Neural crest cell (in vitro differentiated cells): Measurements from ENCODE around the gene FXN. TPM values are rescaled to one million over a fixed set of nuclear protein-coding genes. Genes with fewer than 3 reads are reported as not detected.

Experiments used
- DNase-seq: peaks from one replicate; pipeline ENCODE4 v3.0.0; 2021; ENCODE audit warnings: low read depth, mixed read lengths, low spot score
- H3K27ac Mint-ChIP-seq: one replicate; pipeline ENCODE4 v1.8.0; 2021; ENCODE audit warnings: mild to moderate bottlenecking, mixed read lengths; ENCODE audit not compliant: unreplicated experiment
- H3K27me3 Mint-ChIP-seq: 2 replicates; pipeline ENCODE4 v1.8.0; 2021; ENCODE audit warnings: low read depth, mild to moderate bottlenecking, mixed read lengths
- H3K36me3 Mint-ChIP-seq: 2 replicates; pipeline ENCODE4 v1.8.0; 2021; ENCODE audit warnings: low read depth, mild to moderate bottlenecking, mixed read lengths
- H3K4me1 Mint-ChIP-seq: 2 replicates; pipeline ENCODE4 v1.8.0; 2021; ENCODE audit warnings: mixed read lengths
- H3K4me3 Mint-ChIP-seq: one replicate; pipeline ENCODE4 v1.8.0; 2021; ENCODE audit warnings: mild to moderate bottlenecking, mixed read lengths
- H3K9me3 Mint-ChIP-seq: 2 replicates; pipeline ENCODE4 v1.8.0; 2021; ENCODE audit warnings: mixed read lengths
- CTCF ChIP-seq: fragments of 200-600 bp; sonication (generic); conservative IDR thresholded peaks from 2 replicates; pipeline ENCODE4 v1.5.0; 2021; ENCODE audit warnings: antibody characterized with exemption, mild to moderate bottlenecking
- total RNA-seq: library from RNA; stranded (reverse); gene quantifications from 2 replicates; pipeline ENCODE4 v1.2.1, GENCODE V29; 2021

Gene FXN
- total RNA-seq, 1 donor from 2014 or later = 28.6 TPM

DNA sequence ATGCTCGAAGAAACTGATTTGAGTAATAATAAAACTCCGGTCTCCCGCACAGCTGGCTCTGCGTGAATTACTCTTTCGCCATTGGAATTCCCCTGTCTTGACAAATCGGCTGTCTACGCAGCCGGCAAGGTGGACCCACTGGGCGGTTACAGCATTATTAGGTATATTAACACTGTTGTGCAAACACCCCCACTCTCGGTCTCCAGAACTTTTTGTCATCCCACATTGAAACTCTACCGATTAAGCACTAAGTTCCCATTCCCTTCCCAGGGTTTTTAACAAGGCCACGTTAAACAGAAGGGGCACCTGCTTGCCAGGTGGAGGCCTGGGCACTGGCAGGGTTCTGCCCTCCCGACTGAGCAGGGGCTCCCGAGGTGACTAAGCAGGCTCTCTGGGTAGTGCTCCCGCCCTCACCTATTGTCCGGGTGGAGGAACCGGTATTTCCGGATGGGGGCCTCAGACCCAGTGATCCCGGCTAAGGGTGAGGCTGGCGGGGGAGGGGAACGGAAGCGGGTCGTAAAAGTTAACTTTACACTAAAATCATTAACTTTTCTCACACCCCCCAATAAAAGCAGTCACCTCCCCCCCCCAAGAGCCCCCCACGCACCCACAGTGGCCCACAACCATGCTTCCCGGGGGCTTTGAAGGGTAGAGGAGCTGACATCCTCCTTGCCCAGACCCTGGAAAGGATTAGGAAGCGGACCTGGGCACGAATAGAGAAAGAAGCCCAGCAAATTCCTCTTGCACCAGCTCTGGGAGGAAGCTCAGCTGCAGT, 85.0 kb downstream of the FXN start:
- Mint-ChIP-seq H3K4me3 (peak overlapping the region; percentile 88), H3K9me3 (no peaks in the 10 kb centered on the region), H3K27me3 (peaks cover 21% of the 10 kb centered on the region), H3K4me1 (peaks cover 21% of the 10 kb centered on the region), H3K27ac (peak overlapping the region; percentile 35), H3K36me3 (peaks cover 3% of the 10 kb centered on the region)
- TF ChIP-seq CTCF = no peak
- no peak for DNase-seq

DNA sequence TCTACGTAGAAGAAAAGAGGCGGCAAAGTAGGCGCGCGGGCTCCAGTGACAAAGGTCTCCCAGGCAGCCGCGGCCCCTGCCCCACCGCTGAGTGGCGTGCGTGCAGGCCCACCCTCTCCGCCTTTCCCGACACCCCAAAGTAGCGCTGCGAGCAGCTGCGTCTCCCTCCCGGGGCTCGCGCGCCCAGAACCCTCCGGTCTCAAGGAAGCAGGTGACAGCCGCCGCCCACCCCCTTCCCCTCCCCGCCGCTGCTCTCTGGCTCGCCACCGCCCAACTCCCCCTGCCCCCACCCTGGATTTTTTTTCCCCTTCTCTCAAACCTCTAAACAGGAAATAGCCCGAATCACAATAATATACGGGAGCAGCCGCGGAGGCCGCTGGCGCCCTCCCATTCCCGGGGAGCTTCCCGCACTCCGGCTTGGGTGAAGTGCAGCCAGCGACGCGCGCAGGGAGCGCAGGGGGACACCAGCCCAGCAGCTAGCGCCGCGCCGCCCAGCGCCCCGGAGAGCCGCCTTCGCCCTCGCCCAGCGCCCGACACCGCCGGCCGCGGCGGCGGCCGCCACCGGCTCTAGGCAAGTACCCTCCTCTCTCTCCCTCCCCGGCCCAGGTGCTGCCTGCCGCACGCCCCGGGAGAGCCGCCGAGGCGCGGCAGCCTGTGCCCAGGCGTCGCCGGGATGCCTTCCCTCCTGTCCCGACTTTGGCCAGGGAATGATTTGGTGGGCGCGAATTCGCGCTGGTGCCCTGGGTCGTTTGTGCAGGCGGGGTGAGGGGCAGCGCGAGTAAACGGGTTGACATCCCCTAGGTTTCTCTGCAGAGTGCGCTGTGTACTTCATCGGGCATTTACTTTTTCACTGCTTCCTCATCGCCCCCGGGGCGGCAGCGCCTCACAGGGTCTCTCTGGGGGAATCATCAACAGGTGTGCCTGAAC, 85.9 kb downstream of the FXN start:
- Mint-ChIP-seq H3K9me3 (no peaks in the 10 kb centered on the region), H3K36me3 (peaks cover 3% of the 10 kb centered on the region), H3K4me3 (peak overlapping the region; percentile 95), H3K27me3 (peaks cover 21% of the 10 kb centered on the region), H3K4me1 (peaks cover 21% of the 10 kb centered on the region), H3K27ac (peak overlapping the region; percentile 35)
- DNase-seq = peak; percentile 46
- no peak for TF ChIP-seq CTCF

GRCh38 chr9:69122082-69122548, 86.6 kb downstream of the FXN start:
- peaks cover 21% of the 10 kb centered on the region for H3K27me3 Mint-ChIP-seq
- peak overlapping the region; percentile 95 for H3K4me3 Mint-ChIP-seq
- H3K9me3 Mint-ChIP-seq = no peaks in the 10 kb centered on the region
- peak; percentile 18 for TF ChIP-seq CTCF
- H3K36me3 Mint-ChIP-seq = peaks cover 3% of the 10 kb centered on the region
- peak overlapping the region; percentile 75 for H3K27ac Mint-ChIP-seq
- H3K4me1 Mint-ChIP-seq = peaks cover 21% of the 10 kb centered on the region
- peak; percentile 37 for DNase-seq

DNA sequence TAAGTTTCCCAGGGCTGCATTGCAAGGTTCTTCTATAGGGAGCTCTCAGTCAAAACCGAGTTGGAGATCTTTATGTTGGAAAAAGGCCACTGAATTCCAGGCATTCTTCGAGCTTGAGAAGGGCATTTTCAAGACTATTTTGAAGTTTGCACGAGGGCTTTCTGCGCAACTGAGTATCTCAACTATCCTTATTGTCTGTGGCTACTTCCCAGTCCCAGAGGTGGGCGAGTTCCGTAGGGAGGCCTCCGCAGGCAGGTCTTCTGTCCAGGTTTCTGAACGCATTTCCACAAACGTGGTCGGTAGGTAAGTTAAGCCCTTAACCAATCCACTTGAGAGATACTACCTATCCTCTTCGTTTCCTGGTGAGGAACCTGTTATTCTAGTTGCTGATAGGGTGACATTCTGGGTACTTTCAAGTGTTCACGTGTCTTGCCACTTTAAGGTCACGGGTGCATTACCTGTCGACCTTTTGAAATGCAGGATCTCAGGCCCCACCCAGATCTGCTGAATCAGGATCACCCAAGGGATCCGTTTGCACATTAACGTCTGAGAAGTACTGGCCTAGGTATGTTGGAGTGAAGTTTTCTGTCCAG, 87.1 kb downstream of the FXN start:
- Mint-ChIP-seq H3K4me3 (peak overlapping the region; percentile 95), H3K4me1 (peaks cover 21% of the 10 kb centered on the region), H3K9me3 (no peaks in the 10 kb centered on the region), H3K27ac (peak overlapping the region; percentile 75), H3K36me3 (peaks cover 3% of the 10 kb centered on the region), H3K27me3 (peaks cover 21% of the 10 kb centered on the region)
- no peak for DNase-seq
- no peak for TF ChIP-seq CTCF
